Measurements from ENCODE around the gene XKR8.
"Not testable (repeated sequence)": the region's sequence is repeated elsewhere in the genome, so short reads cannot be mapped to it uniquely, and the experiment has no call there.

The XKR8 gene

GRCh38 chr1:27994060-27994459 is 34.3 kb downstream of the XKR8 start:
- DNase-seq: no peak

- DNase-seq: not testable (repeated sequence)
These were observed 34.8 kb downstream of the XKR8 start for GRCh38 chr1:27994526-27994925.

GRCh38 chr1:27999055-27999454 is 39.3 kb downstream of the XKR8 start:
- no peak for DNase-seq

GRCh38 chr1:28002600-28002999 is 42.8 kb downstream of the XKR8 start:
- DNase-seq: no peak

GRCh38 chr1:28003117-28003516 is 43.3 kb downstream of the XKR8 start:
- not testable (repeated sequence) for DNase-seq

- no peak for DNase-seq
These were observed 51.2 kb downstream of the XKR8 start for GRCh38 chr1:28010969-28011368.

All from right forelimb (tissue), 1 donor.